ENCODE measurements around the gene FXYD2. TPM values are rescaled to one million over a fixed set of nuclear protein-coding genes. Genes with fewer than 3 reads are reported as not detected.

FXYD2 gene
- total and polyA plus RNA-seq, 2 donors (not counting 1 experiment from before 2014, with no cell fraction given), result 0.18 to 0.33 TPM

- TF ChIP-seq EZH2 (IDR thresholded peaks at IDR 0.05; ENCODE audit: low read length, missing control alignments), result no peak
- TF ChIP-seq, protein P1, sequence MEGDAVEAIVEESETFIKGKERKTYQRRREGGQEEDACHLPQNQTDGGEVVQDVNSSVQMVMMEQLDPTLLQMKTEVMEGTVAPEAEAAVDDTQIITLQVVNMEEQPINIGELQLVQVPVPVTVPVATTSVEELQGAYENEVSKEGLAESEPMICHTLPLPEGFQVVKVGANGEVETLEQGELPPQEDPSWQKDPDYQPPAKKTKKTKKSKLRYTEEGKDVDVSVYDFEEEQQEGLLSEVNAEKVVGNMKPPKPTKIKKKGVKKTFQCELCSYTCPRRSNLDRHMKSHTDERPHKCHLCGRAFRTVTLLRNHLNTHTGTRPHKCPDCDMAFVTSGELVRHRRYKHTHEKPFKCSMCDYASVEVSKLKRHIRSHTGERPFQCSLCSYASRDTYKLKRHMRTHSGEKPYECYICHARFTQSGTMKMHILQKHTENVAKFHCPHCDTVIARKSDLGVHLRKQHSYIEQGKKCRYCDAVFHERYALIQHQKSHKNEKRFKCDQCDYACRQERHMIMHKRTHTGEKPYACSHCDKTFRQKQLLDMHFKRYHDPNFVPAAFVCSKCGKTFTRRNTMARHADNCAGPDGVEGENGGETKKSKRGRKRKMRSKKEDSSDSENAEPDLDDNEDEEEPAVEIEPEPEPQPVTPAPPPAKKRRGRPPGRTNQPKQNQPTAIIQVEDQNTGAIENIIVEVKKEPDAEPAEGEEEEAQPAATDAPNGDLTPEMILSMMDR (conservative IDR thresholded peaks at IDR 0.05 in 1 of 2, IDR thresholded peaks at IDR 0.05 in 1 of 2; ENCODE audit: low read depth in 1 of 2, low read length in 2 of 2), result no peak
- Histone ChIP-seq H3K4me1 (ENCODE audit: control insufficient read depth, extremely low read depth, insufficient read depth, low read length) (no peaks in the 10 kb centered on the region), H3K27me3 (ENCODE audit: control insufficient read depth, insufficient read depth, low read length) (no peaks in the 10 kb centered on the region), H2AFZ (ENCODE audit: low read length) (no peak overlapping the region), H3K9me3 (ENCODE audit: control insufficient read depth, insufficient read depth, low read depth, low read length) (no peaks in the 10 kb centered on the region), H3K4me2 (ENCODE audit: extremely low read depth, insufficient read depth, low read length) (no peak overlapping the region), H4K20me1 (ENCODE audit: control insufficient read depth, extremely low read depth, insufficient read depth, low read length) (no peaks in the 10 kb centered on the region), H3K79me2 (ENCODE audit: control insufficient read depth, insufficient read depth, low read length) (no peaks in the 10 kb centered on the region), H3K36me3 (ENCODE audit: control insufficient read depth, insufficient read depth, low read length) (no peaks in the 10 kb centered on the region), H3K27ac (ENCODE audit: insufficient read depth, low read length) (no peak overlapping the region), H3K9ac (ENCODE audit: insufficient read depth, low read length) (no peak overlapping the region), H3K4me3 (replicated peaks in 1 of 4; ENCODE audit: control extremely low read depth in 1 of 4, insufficient read depth in 1 of 4, low read depth in 3 of 4, low read length in 4 of 4) (no peak overlapping the region)
- DNase-seq (ENCODE audit: low read depth in 2 of 2), result no peak
These were observed 34.5 kb upstream of the FXYD2 start for GRCh38 chr11:117859061-117859460.

GRCh38 chr11:117857734-117858414 is 33.3 kb upstream of the FXYD2 start:
- no peaks in the 10 kb centered on the region for H3K27me3 ChIP-seq (ENCODE audit: control insufficient read depth, insufficient read depth, low read length)
- DNase-seq (ENCODE audit: low read depth in 2 of 2), result no peak
- TF ChIP-seq, protein P1 (conservative IDR thresholded peaks at IDR 0.05 in 1 of 2, IDR thresholded peaks at IDR 0.05 in 1 of 2; ENCODE audit: low read depth in 1 of 2, low read length in 2 of 2), result no peak
- no peak for TF ChIP-seq EZH2 (IDR thresholded peaks at IDR 0.05; ENCODE audit: low read length, missing control alignments)

DNA sequence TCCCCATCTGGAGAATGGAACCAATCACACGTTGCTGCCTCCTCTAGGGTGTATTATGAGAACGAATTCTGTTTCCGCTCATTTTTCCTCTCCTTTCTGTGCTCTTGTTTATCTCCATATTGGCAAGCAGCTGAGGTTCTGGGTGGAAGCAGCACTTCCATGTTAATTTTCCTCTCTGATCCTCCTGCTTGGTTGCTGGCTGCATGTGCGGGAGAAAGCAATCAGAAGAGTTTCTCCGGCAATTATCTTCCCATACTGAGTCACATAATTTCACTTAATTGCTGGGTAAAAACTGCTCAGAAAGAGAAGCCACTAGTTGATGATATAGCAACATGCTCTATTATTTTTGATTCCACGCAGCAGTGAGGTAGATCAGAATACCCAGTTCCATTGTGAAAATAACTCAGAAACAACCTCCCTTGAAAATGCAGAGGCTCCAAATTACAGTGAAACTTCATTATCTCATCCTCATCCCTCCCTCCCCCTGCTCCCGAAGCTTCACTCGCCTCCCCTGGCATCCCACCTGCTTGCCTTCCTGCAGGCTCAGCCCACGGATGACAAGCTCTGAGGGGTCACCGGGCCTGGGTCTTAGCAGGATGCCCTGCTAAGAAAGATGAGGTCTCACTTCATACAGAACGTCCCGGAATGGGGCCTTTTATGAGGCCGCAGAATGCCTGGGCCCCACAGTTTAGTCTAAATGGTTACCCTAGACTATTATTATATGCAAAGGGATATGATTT is 31.5 kb upstream of the FXYD2 start:
- Histone ChIP-seq H3K79me2 (ENCODE audit: control insufficient read depth, insufficient read depth, low read length) (no peaks in the 10 kb centered on the region), H3K9me3 (ENCODE audit: control insufficient read depth, insufficient read depth, low read depth, low read length) (no peaks in the 10 kb centered on the region), H2AFZ (ENCODE audit: low read length) (no peak overlapping the region), H3K27ac (ENCODE audit: insufficient read depth, low read length) (no peak overlapping the region), H3K4me3 (replicated peaks in 1 of 4; ENCODE audit: control extremely low read depth in 1 of 4, insufficient read depth in 1 of 4, low read depth in 3 of 4, low read length in 4 of 4) (no peak overlapping the region), H3K9ac (ENCODE audit: insufficient read depth, low read length) (no peak overlapping the region), H3K36me3 (ENCODE audit: control insufficient read depth, insufficient read depth, low read length) (no peaks in the 10 kb centered on the region), H3K27me3 (ENCODE audit: control insufficient read depth, insufficient read depth, low read length) (no peaks in the 10 kb centered on the region), H3K4me2 (ENCODE audit: extremely low read depth, insufficient read depth, low read length) (no peak overlapping the region), H4K20me1 (ENCODE audit: control insufficient read depth, extremely low read depth, insufficient read depth, low read length) (no peaks in the 10 kb centered on the region), H3K4me1 (ENCODE audit: control insufficient read depth, extremely low read depth, insufficient read depth, low read length) (no peaks in the 10 kb centered on the region)
- no peak for DNase-seq (ENCODE audit: low read depth in 2 of 2)
- no peak for TF ChIP-seq EZH2 (IDR thresholded peaks at IDR 0.05; ENCODE audit: low read length, missing control alignments)
- TF ChIP-seq, protein P1 (conservative IDR thresholded peaks at IDR 0.05 in 1 of 2, IDR thresholded peaks at IDR 0.05 in 1 of 2; ENCODE audit: low read depth in 1 of 2, low read length in 2 of 2), result no peak

More at GRCh38 chr11:117857734-117858414, 33.3 kb upstream of the FXYD2 start:
- Histone ChIP-seq H2AFZ (ENCODE audit: low read length) (no peak overlapping the region), H3K27ac (ENCODE audit: insufficient read depth, low read length) (no peak overlapping the region), H3K4me2 (ENCODE audit: extremely low read depth, insufficient read depth, low read length) (no peak overlapping the region), H3K9me3 (ENCODE audit: control insufficient read depth, insufficient read depth, low read depth, low read length) (no peaks in the 10 kb centered on the region), H4K20me1 (ENCODE audit: control insufficient read depth, extremely low read depth, insufficient read depth, low read length) (no peaks in the 10 kb centered on the region), H3K36me3 (ENCODE audit: control insufficient read depth, insufficient read depth, low read length) (no peaks in the 10 kb centered on the region), H3K79me2 (ENCODE audit: control insufficient read depth, insufficient read depth, low read length) (no peaks in the 10 kb centered on the region), H3K9ac (ENCODE audit: insufficient read depth, low read length) (no peak overlapping the region), H3K4me3 (replicated peaks in 1 of 4; ENCODE audit: control extremely low read depth in 1 of 4, insufficient read depth in 1 of 4, low read depth in 3 of 4, low read length in 4 of 4) (no peak overlapping the region), H3K4me1 (ENCODE audit: control insufficient read depth, extremely low read depth, insufficient read depth, low read length) (no peaks in the 10 kb centered on the region)
